Vagina (tissue), 2 donors: ENCODE results near the gene INHBC.

Source experiments
- POLR2A ChIP-seq, 2 donors: fragments of 450-650 bp; IDR thresholded peaks; one replicate each; pipeline ENCODE4 v1.6.1; 2017; ENCODE audit warnings: antibody characterized with exemption in 2 of 2, mild to moderate bottlenecking in 2 of 2, moderate library complexity in 2 of 2
- TF ChIP-seq, protein P1 (sequence below), 3 experiments: fragments of 450-650 bp in 2 of 3; fragments of 200-600 bp in 1 of 3; sonication (generic) in 1 of 3; IDR thresholded peaks; one replicate each; pipeline ENCODE4 v1.5.1; 2017 to 2019; ENCODE audit warnings: antibody characterized with exemption in 3 of 3, mild to moderate bottlenecking in 2 of 3, moderate library complexity in 2 of 3

DNA sequence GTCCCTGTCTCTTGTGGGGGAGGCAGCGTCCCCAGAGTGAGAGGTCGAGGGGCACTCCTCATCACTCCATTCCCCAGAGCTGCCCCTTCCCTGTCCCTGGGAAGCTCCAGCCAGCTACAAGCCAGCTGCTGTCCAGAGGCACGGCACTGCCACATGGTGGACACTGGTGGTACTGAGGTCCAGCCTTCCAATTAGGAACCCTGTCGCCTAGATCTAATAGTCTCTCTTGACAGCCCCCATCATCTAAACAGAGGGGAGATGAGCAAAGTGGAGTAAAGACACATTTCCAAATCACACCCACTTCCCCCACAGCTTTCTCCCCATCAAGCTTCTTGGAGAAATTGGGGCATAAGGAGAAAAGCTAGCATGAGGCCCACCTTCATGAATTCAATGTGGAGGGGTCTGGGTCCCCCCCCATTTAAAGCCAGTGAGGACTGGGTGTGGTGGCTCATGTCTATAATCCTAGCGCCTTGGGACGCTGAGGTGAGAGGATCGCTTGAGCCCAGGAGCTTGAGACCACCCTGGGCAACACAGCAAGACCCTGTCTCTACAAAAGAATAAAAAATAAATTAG is 18.4 kb downstream of the INHBC start:
- TF ChIP-seq, protein P1, sequence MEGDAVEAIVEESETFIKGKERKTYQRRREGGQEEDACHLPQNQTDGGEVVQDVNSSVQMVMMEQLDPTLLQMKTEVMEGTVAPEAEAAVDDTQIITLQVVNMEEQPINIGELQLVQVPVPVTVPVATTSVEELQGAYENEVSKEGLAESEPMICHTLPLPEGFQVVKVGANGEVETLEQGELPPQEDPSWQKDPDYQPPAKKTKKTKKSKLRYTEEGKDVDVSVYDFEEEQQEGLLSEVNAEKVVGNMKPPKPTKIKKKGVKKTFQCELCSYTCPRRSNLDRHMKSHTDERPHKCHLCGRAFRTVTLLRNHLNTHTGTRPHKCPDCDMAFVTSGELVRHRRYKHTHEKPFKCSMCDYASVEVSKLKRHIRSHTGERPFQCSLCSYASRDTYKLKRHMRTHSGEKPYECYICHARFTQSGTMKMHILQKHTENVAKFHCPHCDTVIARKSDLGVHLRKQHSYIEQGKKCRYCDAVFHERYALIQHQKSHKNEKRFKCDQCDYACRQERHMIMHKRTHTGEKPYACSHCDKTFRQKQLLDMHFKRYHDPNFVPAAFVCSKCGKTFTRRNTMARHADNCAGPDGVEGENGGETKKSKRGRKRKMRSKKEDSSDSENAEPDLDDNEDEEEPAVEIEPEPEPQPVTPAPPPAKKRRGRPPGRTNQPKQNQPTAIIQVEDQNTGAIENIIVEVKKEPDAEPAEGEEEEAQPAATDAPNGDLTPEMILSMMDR (IDR thresholded peaks at IDR 0.05), result peak; percentile 73 to 86 (median 81)
- no peak for TF ChIP-seq POLR2A (IDR thresholded peaks at IDR 0.05)
